GM12874 (cell line): ENCODE data around the gene SLC51B.
A peak's percentile ranks its signal among the peaks of the same experiment; 100 is the strongest.

Experiments used
- TF ChIP-seq, protein P1 (sequence below): IDR thresholded peaks from 2 replicates; pipeline ENCODE4 v1.5.1; 2011; ENCODE audit warnings: low read depth, mild to moderate bottlenecking, control low read depth, low read length, moderate library complexity; ENCODE audit not compliant: insufficient read depth

SLC51B gene

DNA sequence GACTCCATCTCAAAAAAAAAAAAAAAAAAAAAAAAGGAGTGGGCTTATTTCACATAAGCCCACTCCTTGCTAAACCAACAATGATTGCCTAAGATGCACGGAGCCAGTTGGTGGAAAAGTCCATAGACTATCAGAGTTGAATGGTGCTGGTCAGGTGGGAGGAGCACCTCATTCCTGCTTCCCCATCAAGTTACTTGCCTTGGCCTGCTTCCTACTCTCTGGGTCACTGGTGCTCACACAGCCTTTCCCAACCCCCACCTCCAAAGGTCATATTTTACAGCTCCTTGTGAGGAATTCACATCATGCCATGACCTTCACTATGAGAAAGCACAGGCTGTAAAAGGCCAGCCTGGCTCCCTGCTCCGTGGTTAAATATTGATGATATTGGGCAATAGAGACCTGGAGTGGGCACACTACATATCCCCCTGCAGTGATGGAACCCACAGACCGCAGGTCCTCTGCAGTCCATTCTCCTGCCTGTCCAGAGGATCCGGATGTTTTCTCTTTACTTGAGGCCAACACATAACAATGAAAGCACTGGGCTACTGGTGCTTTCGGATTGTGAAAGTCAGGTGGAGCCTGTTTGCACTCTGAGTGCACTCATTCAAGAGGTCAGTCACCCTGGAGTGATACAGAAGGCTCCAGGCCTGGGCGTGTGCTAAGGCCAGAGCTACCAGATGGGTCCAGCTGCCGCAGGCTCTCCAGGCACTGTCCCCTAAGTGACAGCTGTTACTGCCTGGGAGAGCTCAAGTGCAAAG is at the start of gene SLC51B:
Gene SLC51B, plus strand, starts transcription at position 664 of the 758 bp plus-strand sequence. CDS start 4,618 bp downstream, outside the sequence.
- TF ChIP-seq, protein P1, sequence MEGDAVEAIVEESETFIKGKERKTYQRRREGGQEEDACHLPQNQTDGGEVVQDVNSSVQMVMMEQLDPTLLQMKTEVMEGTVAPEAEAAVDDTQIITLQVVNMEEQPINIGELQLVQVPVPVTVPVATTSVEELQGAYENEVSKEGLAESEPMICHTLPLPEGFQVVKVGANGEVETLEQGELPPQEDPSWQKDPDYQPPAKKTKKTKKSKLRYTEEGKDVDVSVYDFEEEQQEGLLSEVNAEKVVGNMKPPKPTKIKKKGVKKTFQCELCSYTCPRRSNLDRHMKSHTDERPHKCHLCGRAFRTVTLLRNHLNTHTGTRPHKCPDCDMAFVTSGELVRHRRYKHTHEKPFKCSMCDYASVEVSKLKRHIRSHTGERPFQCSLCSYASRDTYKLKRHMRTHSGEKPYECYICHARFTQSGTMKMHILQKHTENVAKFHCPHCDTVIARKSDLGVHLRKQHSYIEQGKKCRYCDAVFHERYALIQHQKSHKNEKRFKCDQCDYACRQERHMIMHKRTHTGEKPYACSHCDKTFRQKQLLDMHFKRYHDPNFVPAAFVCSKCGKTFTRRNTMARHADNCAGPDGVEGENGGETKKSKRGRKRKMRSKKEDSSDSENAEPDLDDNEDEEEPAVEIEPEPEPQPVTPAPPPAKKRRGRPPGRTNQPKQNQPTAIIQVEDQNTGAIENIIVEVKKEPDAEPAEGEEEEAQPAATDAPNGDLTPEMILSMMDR = no peak

- TF ChIP-seq, protein P1 = no peak
Observed at GRCh38 chr15:64997066-64997465, 48.1 kb upstream of the SLC51B start.

GRCh38 chr15:64997745-64998375 is 47.3 kb upstream of the SLC51B start:
- TF ChIP-seq, protein P1 = no peak

DNA sequence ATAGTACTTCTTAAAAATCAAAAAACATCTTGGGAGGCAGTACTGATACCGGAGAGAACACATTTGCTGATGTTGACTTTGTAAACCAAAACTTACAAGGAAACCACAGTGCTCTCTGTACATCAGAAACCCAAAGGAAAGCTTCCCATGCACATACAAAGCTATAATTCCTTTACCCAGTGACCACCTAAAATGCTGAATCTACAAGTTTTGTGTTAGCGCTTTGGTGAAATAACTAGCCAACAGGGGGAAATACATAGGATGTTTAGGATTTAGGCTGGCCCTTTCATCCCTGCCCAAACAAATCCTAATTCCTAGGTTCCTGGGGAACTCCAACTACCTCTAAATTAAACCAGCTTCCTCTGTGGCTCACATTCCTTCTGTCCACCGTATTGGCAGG is 40.2 kb upstream of the SLC51B start:
- TF ChIP-seq, protein P1 = no peak

GRCh38 chr15:65006876-65007275 is 38.3 kb upstream of the SLC51B start:
- TF ChIP-seq, protein P1 = no peak

DNA sequence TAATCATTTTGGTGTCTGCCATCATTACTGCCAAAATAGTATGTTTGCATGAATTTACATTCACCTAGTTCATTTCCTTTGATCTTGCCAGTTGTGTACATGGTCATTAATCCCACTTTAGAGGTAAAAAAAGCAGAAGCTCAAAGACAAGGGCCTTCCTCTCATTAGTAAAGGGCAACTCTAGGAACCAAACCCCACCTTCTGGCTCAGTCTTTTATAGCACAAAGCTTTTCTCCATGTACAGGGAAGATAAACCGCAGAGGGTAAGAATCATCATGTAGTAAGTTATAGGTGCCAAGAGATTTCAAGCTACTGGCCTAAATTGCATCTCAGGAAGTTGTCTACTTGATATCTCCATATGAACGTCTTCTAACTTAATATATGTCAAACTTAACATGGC is 36.2 kb upstream of the SLC51B start:
- TF ChIP-seq, protein P1 = no peak; the same call in 1 of the 2 replicates

DNA sequence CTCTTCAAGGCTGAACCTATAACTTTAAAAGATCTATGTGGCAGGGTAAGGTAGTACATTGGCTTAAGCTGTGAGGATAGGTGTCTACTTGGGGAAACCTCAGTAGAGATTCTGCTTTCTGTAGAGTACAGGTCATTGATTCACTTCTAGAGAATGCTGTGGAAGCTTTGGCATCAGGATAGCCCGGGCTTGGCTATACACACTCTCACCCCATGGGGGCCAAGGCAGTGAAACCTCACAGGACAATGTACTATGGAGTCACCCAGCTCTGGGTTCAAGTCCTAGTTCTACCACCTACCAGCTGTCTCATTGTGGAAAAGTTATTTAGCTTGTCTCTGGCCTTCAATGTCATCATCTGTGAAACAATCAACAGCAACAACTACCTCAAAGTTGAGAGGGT is 24.8 kb upstream of the SLC51B start:
- TF ChIP-seq, protein P1 = 0 out of 2 replicates have a peak, but pooled peaks have one; percentile 6
